MG63 (cell line): ENCODE measurements around the gene OSR1. TPM values are rescaled to one million over a fixed set of nuclear protein-coding genes. Genes with fewer than 3 reads are reported as not detected.

Experiments
- DNase-seq: peaks from one replicate; pipeline ENCODE4 v3.0.0-alpha.2; 2020
- H3K27me3 ChIP-seq: fragments of 250-450 bp; sonication (Bioruptor Pico); 2 replicates; pipeline ENCODE4 v1.5.1; 2020; ENCODE audit warnings: mild to moderate bottlenecking, moderate library complexity
- H3K36me3 ChIP-seq: fragments of 250-450 bp; sonication (Bioruptor Pico); 2 replicates; pipeline ENCODE4 v1.5.1; 2020; ENCODE audit warnings: mild to moderate bottlenecking, moderate library complexity
- H3K4me3 ChIP-seq: fragments of 250-450 bp; sonication (Bioruptor Pico); 2 replicates; pipeline ENCODE4 v1.5.1; 2020; ENCODE audit warnings: mild to moderate bottlenecking, moderate library complexity
- H3K9me3 ChIP-seq: fragments of 250-450 bp; sonication (Bioruptor Pico); 2 replicates; pipeline ENCODE4 v1.5.1; 2020; ENCODE audit warnings: mild to moderate bottlenecking, moderate library complexity
- total RNA-seq: library from RNA; depleted of rRNA; stranded (reverse); fragments of >200 nt; shearing (Covaris generic); gene quantifications from 2 replicates; pipeline ENCODE4 v1.2.3, GENCODE V29; 2014; ENCODE audit warnings: low replicate concordance

The OSR1 gene
- total RNA-seq, 1 experiment from 2014 or later: not detected

- Histone ChIP-seq H3K36me3 (no peaks in the 10 kb centered on the region), H3K9me3 (no peaks in the 10 kb centered on the region), H3K27me3 (no peaks in the 10 kb centered on the region), H3K4me3 (no peak overlapping the region)
- peak; percentile 34 for DNase-seq
Measured at GRCh38 chr2:19349911-19350677, 8.3 kb downstream of the OSR1 start.

- H3K9me3 ChIP-seq: no peaks in the 10 kb centered on the region
- peak overlapping the region; percentile 93 for H3K4me3 ChIP-seq
- no peaks in the 10 kb centered on the region for H3K27me3 ChIP-seq
- no peaks in the 10 kb centered on the region for H3K36me3 ChIP-seq
- DNase-seq: no peak
Measured at GRCh38 chr2:19348692-19349091, 9.7 kb downstream of the OSR1 start.

GRCh38 chr2:19347619-19348562 is 10.5 kb downstream of the OSR1 start:
- Histone ChIP-seq H3K27me3 (no peaks in the 10 kb centered on the region), H3K36me3 (no peaks in the 10 kb centered on the region), H3K9me3 (no peaks in the 10 kb centered on the region), H3K4me3 (peak overlapping the region; percentile 93)
- peak; percentile 90 for DNase-seq

DNA sequence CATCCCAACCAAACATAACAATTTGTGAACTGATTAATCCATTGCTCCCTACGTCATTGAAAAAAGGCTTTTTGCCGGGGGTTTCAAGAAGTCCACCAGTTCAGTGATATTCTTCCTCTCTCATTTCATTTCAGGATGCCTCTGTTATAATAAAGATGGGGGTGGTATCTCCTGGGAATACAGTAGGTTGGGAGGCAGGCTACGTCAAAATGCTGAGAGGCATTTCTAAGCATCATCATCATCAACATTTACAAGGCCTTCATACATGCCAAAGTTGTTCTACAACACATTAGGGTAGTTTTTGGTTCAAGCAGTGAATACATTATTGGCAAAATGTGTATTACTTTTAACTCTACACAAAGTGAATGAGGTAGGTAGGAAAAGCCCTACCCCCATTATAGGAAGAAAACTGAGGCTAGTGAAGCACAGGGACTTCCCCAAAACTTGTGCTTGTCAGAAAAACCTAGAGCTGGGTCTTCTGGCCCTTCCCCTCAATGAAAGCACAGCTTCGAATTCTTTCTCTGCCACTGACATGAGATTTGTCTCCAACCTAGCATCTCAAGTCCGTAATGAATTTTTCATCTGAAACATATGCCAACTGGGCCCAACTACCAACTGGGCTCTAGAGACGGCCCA is 11.3 kb downstream of the OSR1 start:
- H3K27me3 ChIP-seq: no peaks in the 10 kb centered on the region
- H3K4me3 ChIP-seq: peak overlapping the region; percentile 93
- DNase-seq: no peak
- no peaks in the 10 kb centered on the region for H3K36me3 ChIP-seq
- H3K9me3 ChIP-seq: no peaks in the 10 kb centered on the region

DNA sequence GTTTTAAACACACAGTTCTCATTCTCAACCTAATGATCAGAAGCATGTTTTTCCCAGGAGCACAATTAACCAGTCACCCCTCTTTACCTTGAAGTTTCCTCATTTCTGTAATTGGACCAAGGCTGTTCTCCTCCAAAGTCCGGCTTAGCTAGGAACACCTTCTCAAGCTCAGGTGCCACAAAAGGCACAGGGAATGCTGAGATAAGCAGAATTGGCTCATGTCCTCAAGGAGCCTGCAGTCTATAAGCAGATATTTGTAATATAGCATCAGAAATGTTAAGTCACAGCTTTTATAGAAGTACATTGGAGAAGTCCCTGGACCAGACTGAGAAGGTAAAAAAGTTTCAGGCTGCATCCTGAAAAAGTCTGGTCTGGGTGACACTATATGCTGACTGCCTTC is 20.7 kb downstream of the OSR1 start:
- Histone ChIP-seq H3K9me3 (no peaks in the 10 kb centered on the region), H3K4me3 (no peak overlapping the region), H3K36me3 (no peaks in the 10 kb centered on the region; the same call in 1 of the 2 replicates), H3K27me3 (no peaks in the 10 kb centered on the region)
- no peak for DNase-seq

- no peaks in the 10 kb centered on the region for H3K27me3 ChIP-seq
- H3K9me3 ChIP-seq: no peaks in the 10 kb centered on the region
- H3K36me3 ChIP-seq: no peaks in the 10 kb centered on the region; the same call in 1 of the 2 replicates
- no peak overlapping the region for H3K4me3 ChIP-seq
- no peak for DNase-seq
Measured at GRCh38 chr2:19337202-19337601, 21.2 kb downstream of the OSR1 start.

DNA sequence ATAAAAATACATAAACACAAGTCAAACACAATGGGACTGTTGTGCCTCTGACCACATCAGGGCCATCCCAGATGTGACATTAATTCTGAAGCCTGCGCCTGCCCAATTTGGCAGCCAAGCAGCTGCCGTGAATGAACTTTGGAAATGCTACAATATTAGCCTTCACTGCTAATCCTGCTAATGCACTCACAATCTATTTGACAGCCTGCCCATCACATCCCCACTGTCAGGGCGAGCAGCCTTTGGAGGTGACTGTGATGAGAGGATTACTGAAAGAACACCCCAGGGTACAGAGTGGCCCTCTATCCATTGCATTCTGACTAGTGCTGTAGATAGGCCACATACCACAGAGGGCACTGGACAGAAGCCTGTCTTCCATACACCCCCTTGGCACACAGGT is 21.6 kb downstream of the OSR1 start:
- H3K27me3 ChIP-seq: no peaks in the 10 kb centered on the region
- H3K4me3 ChIP-seq: no peak overlapping the region

GRCh38 chr2:19332503-19332902 is 25.9 kb downstream of the OSR1 start:
- no peaks in the 10 kb centered on the region for H3K9me3 ChIP-seq
- no peak for DNase-seq
- no peaks in the 10 kb centered on the region for H3K36me3 ChIP-seq
- H3K27me3 ChIP-seq: no peaks in the 10 kb centered on the region
- H3K4me3 ChIP-seq: no peak overlapping the region

More for the DNA sequence above, 21.6 kb downstream of the OSR1 start:
- Histone ChIP-seq H3K9me3 (no peaks in the 10 kb centered on the region), H3K36me3 (no peaks in the 10 kb centered on the region; the same call in 1 of the 2 replicates)
- DNase-seq: no peak

- Histone ChIP-seq H3K27me3 (no peaks in the 10 kb centered on the region), H3K36me3 (no peaks in the 10 kb centered on the region), H3K4me3 (no peak overlapping the region), H3K9me3 (no peaks in the 10 kb centered on the region)
- DNase-seq: no peak
Measured at GRCh38 chr2:19331450-19331849, 27.0 kb downstream of the OSR1 start.

- DNase-seq: no peak
- Histone ChIP-seq H3K36me3 (no peaks in the 10 kb centered on the region), H3K9me3 (no peaks in the 10 kb centered on the region), H3K4me3 (no peak overlapping the region), H3K27me3 (no peaks in the 10 kb centered on the region)
Measured at GRCh38 chr2:19330436-19330835, 28.0 kb downstream of the OSR1 start.

- no peaks in the 10 kb centered on the region for H3K9me3 ChIP-seq
- no peaks in the 10 kb centered on the region for H3K27me3 ChIP-seq
- H3K4me3 ChIP-seq: no peak overlapping the region
- no peak for DNase-seq
- no peaks in the 10 kb centered on the region for H3K36me3 ChIP-seq
Measured at GRCh38 chr2:19329445-19329844, 29.0 kb downstream of the OSR1 start.

DNA sequence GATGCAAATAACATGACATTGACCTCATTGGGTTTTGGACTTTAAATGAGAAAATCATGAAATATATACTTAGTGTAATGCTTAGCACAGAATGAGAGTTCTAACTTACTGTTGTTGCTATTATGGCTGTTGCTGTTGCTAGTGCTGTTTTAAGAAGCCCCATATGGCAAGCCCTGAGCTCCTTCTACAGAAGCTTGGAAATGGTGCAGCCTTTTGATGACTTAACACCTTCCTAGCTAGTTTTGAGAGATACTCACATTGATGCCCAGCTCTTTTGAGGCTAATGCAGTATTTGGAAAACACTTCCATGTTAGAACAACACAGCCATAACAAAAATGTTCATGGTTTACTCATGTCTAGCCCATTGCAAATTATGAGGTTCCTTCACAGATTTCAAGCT is 30.9 kb downstream of the OSR1 start:
- no peaks in the 10 kb centered on the region for H3K27me3 ChIP-seq
- no peaks in the 10 kb centered on the region for H3K9me3 ChIP-seq
- no peak overlapping the region for H3K4me3 ChIP-seq
- no peak for DNase-seq
- no peaks in the 10 kb centered on the region for H3K36me3 ChIP-seq

- H3K9me3 ChIP-seq: no peaks in the 10 kb centered on the region
- H3K27me3 ChIP-seq: no peaks in the 10 kb centered on the region; the same call in 1 of the 2 replicates
- H3K4me3 ChIP-seq: no peak overlapping the region
- no peak for DNase-seq
- no peaks in the 10 kb centered on the region for H3K36me3 ChIP-seq
Measured at GRCh38 chr2:19321946-19322345, 36.5 kb downstream of the OSR1 start.

DNA sequence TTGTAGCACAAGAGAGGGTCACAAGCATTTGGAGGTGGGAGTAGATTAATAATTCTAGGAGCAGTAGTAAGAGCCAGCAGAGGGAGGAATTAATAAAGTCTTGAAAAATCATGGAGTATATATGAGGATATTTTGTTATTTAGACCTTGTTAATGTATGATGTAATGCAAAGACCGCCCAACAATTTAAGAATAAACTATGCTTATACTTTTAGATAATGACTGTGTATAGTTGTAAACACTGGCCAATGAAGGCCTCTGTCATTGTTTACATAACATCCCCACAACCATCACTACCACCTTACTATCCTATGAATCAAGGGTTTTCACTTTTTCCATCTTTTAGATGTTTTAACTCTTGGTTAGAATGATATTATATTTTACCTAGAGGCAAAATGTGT is 37.6 kb downstream of the OSR1 start:
- Histone ChIP-seq H3K9me3 (no peaks in the 10 kb centered on the region), H3K4me3 (no peak overlapping the region), H3K27me3 (no peaks in the 10 kb centered on the region; the same call in 1 of the 2 replicates), H3K36me3 (no peaks in the 10 kb centered on the region)
- no peak for DNase-seq

DNA sequence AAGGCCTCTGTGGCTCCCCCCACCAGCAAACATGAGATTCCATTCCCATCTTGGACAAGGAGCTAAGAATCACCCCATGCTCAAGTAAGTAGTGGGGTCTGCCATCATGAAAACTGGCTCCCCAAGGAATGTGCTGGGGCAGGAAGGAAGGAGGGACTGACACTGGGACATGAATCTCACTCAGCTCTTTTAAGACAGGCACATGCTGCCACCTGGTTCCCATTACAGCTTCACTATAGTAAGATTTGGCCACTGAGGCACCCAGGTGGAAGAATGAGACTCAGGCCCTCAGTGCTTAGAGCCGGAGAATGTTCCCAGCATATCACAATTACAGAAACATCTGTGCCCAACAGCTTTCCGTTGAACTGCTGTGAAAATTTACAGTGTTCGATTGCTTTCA is 38.7 kb downstream of the OSR1 start:
- no peak for DNase-seq
- Histone ChIP-seq H3K36me3 (no peaks in the 10 kb centered on the region), H3K9me3 (no peaks in the 10 kb centered on the region), H3K4me3 (no peak overlapping the region), H3K27me3 (no peaks in the 10 kb centered on the region; the same call in 1 of the 2 replicates)

DNA sequence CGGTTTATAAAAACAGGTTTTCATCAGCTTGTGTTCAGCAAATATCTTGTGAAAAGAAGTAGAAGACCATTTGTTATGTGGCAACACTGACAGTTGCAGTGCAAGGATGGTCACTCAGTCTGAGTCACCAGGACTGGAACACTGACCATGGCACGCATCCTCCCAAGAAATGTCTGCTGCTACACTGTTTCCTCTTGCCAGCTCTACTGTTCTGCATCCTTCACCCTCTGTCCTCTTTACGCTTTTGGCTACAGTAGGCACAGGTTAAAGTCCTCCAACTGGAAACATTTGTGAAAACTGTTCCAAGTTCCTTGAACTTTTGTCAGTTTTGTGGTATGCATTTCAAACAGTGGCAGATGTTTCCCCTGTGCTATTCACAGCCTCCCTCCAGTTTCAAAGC is 39.4 kb downstream of the OSR1 start:
- no peak for DNase-seq
- H3K36me3 ChIP-seq: no peaks in the 10 kb centered on the region
- no peaks in the 10 kb centered on the region; the same call in 1 of the 2 replicates for H3K27me3 ChIP-seq
- no peak overlapping the region for H3K4me3 ChIP-seq
- no peaks in the 10 kb centered on the region for H3K9me3 ChIP-seq

- no peaks in the 10 kb centered on the region for H3K9me3 ChIP-seq
- H3K4me3 ChIP-seq: no peak overlapping the region
- H3K36me3 ChIP-seq: no peaks in the 10 kb centered on the region
- H3K27me3 ChIP-seq: no peaks in the 10 kb centered on the region
- DNase-seq: no peak
Measured at GRCh38 chr2:19313553-19313952, 44.9 kb downstream of the OSR1 start.
